CD4-positive, alpha-beta T cell treated with Interleukin-17A for 1 hour (primary cell): ENCODE results near the gene DIP2C.
"Not testable (repeated sequence)": the region's sequence is repeated elsewhere in the genome, so short reads cannot be mapped to it uniquely, and the experiment has no call there.

ENCODE experiments used
- DNase-seq: peaks from one replicate; pipeline ENCODE4 v3.0.0-alpha.2; 2020

Gene DIP2C

GRCh38 chr10:285216-285615 lies 404.3 kb downstream of the DIP2C start:
- no peak for DNase-seq

GRCh38 chr10:283916-284356 lies 405.5 kb downstream of the DIP2C start:
- peak; percentile 9 for DNase-seq

GRCh38 chr10:283140-283479 lies 406.4 kb downstream of the DIP2C start:
- no peak for DNase-seq

GRCh38 chr10:282294-283139 lies 407.0 kb downstream of the DIP2C start:
- no peak for DNase-seq

GRCh38 chr10:279655-280054 lies 409.8 kb downstream of the DIP2C start:
- no peak for DNase-seq

- DNase-seq, result no peak
Observed at GRCh38 chr10:279232-279631, 410.2 kb downstream of the DIP2C start.

- DNase-seq, result no peak
Observed at GRCh38 chr10:278707-279106, 410.8 kb downstream of the DIP2C start.

GRCh38 chr10:277963-278362 lies 411.5 kb downstream of the DIP2C start:
- no peak for DNase-seq

GRCh38 chr10:275680-276079 lies 413.8 kb downstream of the DIP2C start:
- no peak for DNase-seq

- DNase-seq, result no peak
Observed at GRCh38 chr10:274866-275265, 414.6 kb downstream of the DIP2C start.

GRCh38 chr10:273088-273487 lies 416.4 kb downstream of the DIP2C start:
- DNase-seq, result no peak

- no peak for DNase-seq
Observed at GRCh38 chr10:271722-272121, 417.7 kb downstream of the DIP2C start.

GRCh38 chr10:271201-271600 lies 418.3 kb downstream of the DIP2C start:
- DNase-seq, result no peak

- no peak for DNase-seq
Observed at GRCh38 chr10:269440-270074, 419.9 kb downstream of the DIP2C start.

GRCh38 chr10:267705-268104 lies 421.8 kb downstream of the DIP2C start:
- no peak for DNase-seq

GRCh38 chr10:266974-267425 lies 422.5 kb downstream of the DIP2C start:
- DNase-seq, result no peak

GRCh38 chr10:265816-266588 lies 423.5 kb downstream of the DIP2C start:
- not testable (repeated sequence) for DNase-seq

- DNase-seq, result not testable (repeated sequence)
Observed at GRCh38 chr10:265074-265440, 424.4 kb downstream of the DIP2C start.

- not testable (repeated sequence) for DNase-seq
Observed at GRCh38 chr10:264160-265073, 425.1 kb downstream of the DIP2C start.

- no peak for DNase-seq
Observed at GRCh38 chr10:260819-261429, 428.5 kb downstream of the DIP2C start.

- DNase-seq, result no peak
Observed at GRCh38 chr10:251982-252582, 437.4 kb downstream of the DIP2C start.

GRCh38 chr10:248307-248706 lies 441.2 kb downstream of the DIP2C start:
- DNase-seq, result no peak
